Left lung (tissue), 10 donors: Measurements from ENCODE around the gene ADRA2B. TPM values are rescaled to one million over a fixed set of nuclear protein-coding genes. Genes with fewer than 3 reads are reported as not detected.
"Not testable (repeated sequence)": the region's sequence is repeated elsewhere in the genome, so short reads cannot be mapped to it uniquely, and the experiment has no call there.

Source experiments
- ATAC-seq: fragments of 200-7000 bp; cut with Tn5 transposase; one replicate; pipeline ENCODE4 v1.9.1; 2020; ENCODE audit warnings: moderate library complexity
- DNase-seq, 4 donors: peaks; one replicate each; pipeline ENCODE4 v3.0.0-alpha.2; 2013 to 2020
- H3K27ac ChIP-seq, 2 donors: fragments of 200-600 bp; sonication (generic) in 1 of 2; one replicate each; pipeline versions ENCODE4 v1.5.0 to v1.8.0; 2020 to 2021
- H3K27me3 ChIP-seq, 2 donors: fragments of 200-600 bp; sonication (generic) in 1 of 2; one replicate each; pipeline versions ENCODE4 v1.5.0 to v1.8.0; 2020 to 2021
- H3K36me3 ChIP-seq, 2 donors: fragments of 200-600 bp; sonication (generic) in 1 of 2; one replicate each; pipeline versions ENCODE4 v1.5.0 to v1.8.0; 2020 to 2021
- H3K4me1 ChIP-seq, 2 donors: fragments of 200-600 bp; one replicate each; pipeline ENCODE4 v1.8.0; 2021
- H3K4me3 ChIP-seq, 2 donors: fragments of 200-600 bp; sonication (generic) in 1 of 2; one replicate each; pipeline versions ENCODE4 v1.5.0 to v1.8.0; 2020 to 2021; ENCODE audit warnings: mild to moderate bottlenecking in 1 of 2
- H3K9me3 ChIP-seq, 2 donors: fragments of 200-600 bp; sonication (generic) in 1 of 2; one replicate each; pipeline versions ENCODE4 v1.5.0 to v1.8.0; 2020 to 2021
- intact Hi-C, 2 donors: fragments of 100-400 bp; cut with DNase I; formaldehyde crosslinking; loops; one replicate each; pipeline versions ENCODE4 v1.11.2 to v1.14.2; 2022
- polyA plus RNA-seq, 6 donors: library from polyadenylated mRNA; unstranded; fragments of 120-200 nt; gene quantifications; one replicate each; pipeline ENCODE4 v1.2.1, GENCODE V29; 2013; ENCODE audit not compliant: insufficient read length in 6 of 6
- total RNA-seq, 2 donors: library from RNA; stranded (reverse); fragmentation: NEBNext Ultra II Directional; extraction: Animal tissue kit (Norgen Biotek cat#: 25700); gene quantifications; one replicate each; pipeline ENCODE4 v1.2.1, GENCODE V29; 2021
- TF ChIP-seq, protein P1 (sequence below), 2 donors: fragments of 200-600 bp; sonication (generic) in 1 of 2; IDR thresholded peaks; one replicate each; pipeline versions ENCODE4 v1.5.0 to v1.8.0; 2021; ENCODE audit warnings: antibody characterized with exemption in 2 of 2
- donor health status: DM: no; HTN: yes; CAD: no.
- donor health status: DM: no; HTN: no; CAD: no.

ADRA2B gene
- total and polyA plus RNA-seq, 8 donors, result 0.20 to 2.3 (median 1.2) TPM

DNA sequence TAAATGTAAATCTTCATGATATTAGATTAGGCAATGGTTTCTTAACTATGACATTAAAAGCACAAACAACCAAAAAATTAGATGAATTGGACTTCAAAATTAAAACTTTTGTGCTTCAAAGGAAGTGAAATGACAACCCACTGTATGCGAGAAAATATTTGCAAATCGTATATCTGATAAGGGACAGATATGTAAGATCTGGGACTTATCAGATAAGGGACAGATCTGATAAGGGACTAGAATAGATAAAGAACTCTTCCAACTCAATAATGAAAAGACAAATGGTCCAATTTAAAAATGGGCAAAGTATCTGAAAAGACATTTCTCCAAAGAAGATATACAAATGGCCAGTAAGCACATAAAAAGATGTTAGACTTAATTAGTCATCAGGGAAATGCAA lies 29.2 kb downstream of the ADRA2B start:
- Histone ChIP-seq H3K36me3 (no peaks in the 10 kb centered on the region), H3K9me3 (no peaks in the 10 kb centered on the region), H3K27me3 (peaks cover 0 to 9% of the 10 kb centered on the region in 2 donors), H3K4me3 (no peak overlapping the region), H3K27ac (no peak overlapping the region), H3K4me1 (no peaks in the 10 kb centered on the region)
- TF ChIP-seq, protein P1, sequence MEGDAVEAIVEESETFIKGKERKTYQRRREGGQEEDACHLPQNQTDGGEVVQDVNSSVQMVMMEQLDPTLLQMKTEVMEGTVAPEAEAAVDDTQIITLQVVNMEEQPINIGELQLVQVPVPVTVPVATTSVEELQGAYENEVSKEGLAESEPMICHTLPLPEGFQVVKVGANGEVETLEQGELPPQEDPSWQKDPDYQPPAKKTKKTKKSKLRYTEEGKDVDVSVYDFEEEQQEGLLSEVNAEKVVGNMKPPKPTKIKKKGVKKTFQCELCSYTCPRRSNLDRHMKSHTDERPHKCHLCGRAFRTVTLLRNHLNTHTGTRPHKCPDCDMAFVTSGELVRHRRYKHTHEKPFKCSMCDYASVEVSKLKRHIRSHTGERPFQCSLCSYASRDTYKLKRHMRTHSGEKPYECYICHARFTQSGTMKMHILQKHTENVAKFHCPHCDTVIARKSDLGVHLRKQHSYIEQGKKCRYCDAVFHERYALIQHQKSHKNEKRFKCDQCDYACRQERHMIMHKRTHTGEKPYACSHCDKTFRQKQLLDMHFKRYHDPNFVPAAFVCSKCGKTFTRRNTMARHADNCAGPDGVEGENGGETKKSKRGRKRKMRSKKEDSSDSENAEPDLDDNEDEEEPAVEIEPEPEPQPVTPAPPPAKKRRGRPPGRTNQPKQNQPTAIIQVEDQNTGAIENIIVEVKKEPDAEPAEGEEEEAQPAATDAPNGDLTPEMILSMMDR (IDR thresholded peaks at IDR 0.05), result no peak
- ATAC-seq (no peak), DNase-seq (no peak)
- intact Hi-C loops, result no loop called here

DNA sequence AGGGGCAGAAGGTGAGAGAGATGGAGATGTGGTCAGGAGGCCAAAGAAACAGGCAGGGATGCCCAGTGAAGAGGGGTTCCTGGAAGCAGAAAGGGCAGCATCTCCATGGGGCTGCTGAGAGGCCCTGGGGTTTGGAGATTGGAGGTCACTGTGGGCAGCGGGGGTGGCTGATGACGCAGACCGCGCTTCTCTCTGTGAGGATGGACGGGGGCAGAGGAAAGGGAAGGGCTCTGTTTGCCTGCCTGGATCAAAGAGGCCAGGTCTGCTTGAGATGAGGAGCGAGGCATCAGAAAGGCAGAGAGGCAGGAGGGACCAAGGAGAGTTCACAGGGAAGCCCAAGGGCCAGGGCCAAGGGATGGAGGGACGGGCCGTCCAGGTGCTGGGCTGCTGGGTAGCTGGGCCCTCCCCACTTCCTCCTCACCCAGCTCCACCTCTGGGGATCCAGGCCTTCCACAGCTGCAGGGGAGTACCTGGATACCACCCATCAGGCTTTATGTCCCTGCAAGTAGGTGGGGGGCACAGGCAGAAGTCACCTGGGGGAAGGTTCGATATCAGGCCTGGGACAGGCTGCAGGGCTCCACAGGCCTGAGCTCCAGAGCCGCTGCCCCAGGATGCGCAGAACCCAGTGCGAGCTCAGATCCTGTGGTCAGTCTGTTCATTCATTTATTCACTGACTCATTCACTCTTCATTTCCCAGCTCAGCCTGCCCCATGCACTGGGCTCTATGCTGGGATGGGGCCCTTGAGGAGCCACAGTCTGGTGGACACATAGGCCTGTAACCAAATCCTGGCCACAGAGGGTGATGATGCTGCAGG lies 30.6 kb downstream of the ADRA2B start:
- H3K9me3 ChIP-seq, result no peaks in the 10 kb centered on the region
- peaks cover 0 to 9% of the 10 kb centered on the region in 2 donors for H3K27me3 ChIP-seq
- TF ChIP-seq, protein P1 (IDR thresholded peaks at IDR 0.05), result no peak
- no peak overlapping the region for H3K27ac ChIP-seq
- no peaks in the 10 kb centered on the region for H3K36me3 ChIP-seq
- DNase-seq, result no peak
- no peaks in the 10 kb centered on the region for H3K4me1 ChIP-seq
- intact Hi-C loops, result no loop called here
- no peak for ATAC-seq
- no peak overlapping the region for H3K4me3 ChIP-seq

DNA sequence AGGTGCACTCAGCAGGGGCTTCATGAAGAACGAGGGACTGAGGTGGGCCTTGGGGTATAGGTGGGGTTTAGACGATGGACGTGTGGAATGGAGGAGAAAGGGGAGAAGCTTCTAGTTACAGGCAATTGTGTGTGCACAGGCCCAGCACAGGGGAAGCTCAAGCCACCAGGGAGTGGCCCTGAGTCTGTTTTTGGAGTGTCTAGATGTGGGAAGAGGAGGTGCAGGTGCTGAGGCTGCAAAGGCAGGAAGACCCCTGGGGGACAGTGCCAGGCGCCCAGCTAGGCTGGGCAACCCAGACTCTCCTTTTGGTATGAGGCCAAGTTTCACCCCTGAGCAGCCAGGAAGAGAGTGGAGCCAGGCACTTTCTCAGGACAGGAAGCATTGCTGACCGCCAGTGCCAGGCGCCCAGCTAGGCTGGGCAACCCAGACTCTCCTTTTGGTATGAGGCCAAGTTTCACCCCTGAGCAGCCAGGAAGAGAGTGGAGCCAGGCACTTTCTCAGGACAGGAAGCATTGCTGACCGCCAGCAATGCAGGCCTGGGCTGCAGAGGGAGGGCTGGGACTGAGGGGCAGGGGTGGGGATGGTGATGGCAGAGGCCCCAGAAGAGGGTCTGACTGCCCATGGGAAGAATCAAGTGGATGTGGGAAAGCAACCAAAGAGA lies 31.4 kb downstream of the ADRA2B start:
- H3K36me3 ChIP-seq, DNase-seq, ATAC-seq, H3K4me1 ChIP-seq, H3K4me3 ChIP-seq, H3K27me3 ChIP-seq, H3K9me3 ChIP-seq, intact Hi-C loops, H3K27ac ChIP-seq: not testable (repeated sequence)

DNA sequence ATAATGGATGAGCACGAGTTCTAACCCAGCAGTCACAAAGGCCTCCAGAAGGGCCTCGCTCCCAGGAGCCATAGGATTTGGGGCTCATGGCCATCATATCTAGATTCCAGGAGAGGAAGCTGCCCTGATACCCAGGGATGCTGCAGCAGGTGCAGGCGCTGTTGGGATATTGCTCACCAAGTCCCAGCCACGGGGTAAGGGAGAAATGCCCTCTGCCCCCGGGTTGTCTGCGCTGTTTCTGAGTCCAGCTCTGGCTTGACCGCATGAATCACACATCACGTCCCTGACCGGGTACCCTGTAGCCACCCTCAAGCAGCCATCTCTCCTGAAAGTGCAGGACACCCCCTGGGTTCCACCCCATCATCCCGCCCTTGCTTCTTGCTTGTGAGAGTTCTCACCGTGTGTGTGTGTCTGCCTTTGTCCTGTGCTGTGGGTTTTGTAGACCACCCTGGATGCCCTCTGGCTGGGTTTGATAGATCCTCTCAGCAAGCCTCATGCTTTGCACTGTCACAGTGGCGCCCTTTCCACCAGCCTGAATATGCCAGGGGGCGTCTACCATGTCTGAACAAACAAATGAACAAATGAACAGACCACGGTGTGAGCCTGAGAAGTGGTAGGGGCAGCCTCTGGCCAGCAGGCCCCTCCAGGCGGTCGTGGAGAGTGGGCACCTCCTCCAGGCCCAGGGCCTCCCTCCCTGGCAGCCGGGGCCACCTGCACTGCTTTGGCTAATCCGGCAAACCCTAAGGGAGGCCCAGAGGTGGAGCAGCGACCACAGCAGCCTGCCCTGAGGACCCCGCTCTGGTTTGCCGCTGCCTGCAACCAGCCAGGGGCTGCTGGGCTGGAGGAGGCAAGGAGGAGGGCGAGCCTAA lies 32.1 kb downstream of the ADRA2B start:
- Histone ChIP-seq H3K27me3 (peaks cover 0 to 4% of the 10 kb centered on the region in 2 donors), H3K27ac (no peak overlapping the region), H3K4me3 (no peak overlapping the region), H3K36me3 (no peaks in the 10 kb centered on the region), H3K9me3 (no peaks in the 10 kb centered on the region), H3K4me1 (no peaks in the 10 kb centered on the region)
- TF ChIP-seq, protein P1 (IDR thresholded peaks at IDR 0.05), result no peak
- intact Hi-C loops, result no loop called here
- no peak for DNase-seq
- ATAC-seq, result no peak

DNA sequence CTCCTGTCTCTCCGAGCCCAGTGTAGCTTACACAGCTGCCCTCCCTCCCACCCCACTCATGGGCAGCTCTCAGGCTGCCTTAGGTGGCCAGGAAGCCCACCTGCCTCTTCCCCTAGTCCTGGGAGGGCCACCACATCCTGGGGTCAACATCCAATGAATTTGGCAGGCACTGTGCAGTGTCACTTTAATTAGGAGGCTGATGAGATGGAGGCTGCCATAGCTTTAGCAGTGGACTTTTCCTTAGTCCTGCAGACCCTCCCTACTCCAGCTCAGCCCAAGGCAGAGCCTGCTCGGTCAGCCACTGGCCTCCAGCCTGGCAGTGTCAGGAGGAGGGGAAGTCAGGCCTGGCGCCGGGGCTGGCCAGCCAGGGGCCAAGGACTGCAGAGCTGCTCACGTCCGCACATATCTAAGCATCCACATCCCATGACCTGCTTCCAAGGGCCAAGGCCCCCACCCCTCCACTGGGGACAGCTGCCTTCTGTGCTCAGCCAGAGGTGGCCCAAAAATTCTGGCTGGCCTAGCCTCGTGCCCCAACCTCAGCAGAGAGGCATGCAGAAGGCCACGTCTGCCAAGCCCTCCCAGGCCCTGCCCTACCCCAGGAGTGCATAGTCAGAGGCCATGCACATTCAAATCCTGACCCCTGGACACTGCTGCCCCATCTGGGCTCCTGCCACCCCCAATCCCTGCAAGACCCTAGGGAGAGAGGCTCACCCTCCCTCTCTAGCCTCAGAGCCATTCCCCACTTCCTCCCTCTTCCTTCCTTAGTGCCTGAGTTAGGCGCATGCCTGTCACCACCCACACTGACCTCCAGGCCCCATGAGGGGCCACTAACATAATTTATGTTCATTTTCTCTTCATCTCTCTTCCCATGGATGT lies 33.1 kb downstream of the ADRA2B start:
- no peak for DNase-seq
- ATAC-seq, result no peak
- no peaks in the 10 kb centered on the region for H3K27me3 ChIP-seq

More for the DNA sequence above, 33.1 kb downstream of the ADRA2B start:
- no peak overlapping the region for H3K4me3 ChIP-seq
- intact Hi-C loops, result no loop called here
- no peak overlapping the region for H3K27ac ChIP-seq
- H3K9me3 ChIP-seq, result no peaks in the 10 kb centered on the region
- H3K36me3 ChIP-seq, result no peaks in the 10 kb centered on the region
- no peaks in the 10 kb centered on the region for H3K4me1 ChIP-seq
- TF ChIP-seq, protein P1 (IDR thresholded peaks at IDR 0.05), result no peak
